CD4-positive, alpha-beta memory T cell (primary cell): ENCODE data around the gene PEA15. TPM values are rescaled to one million over a fixed set of nuclear protein-coding genes. Genes with fewer than 3 reads are reported as not detected.

Experiments
- CTCF ChIA-PET: fragments of 350-600 bp; sonication (Branson Sonifier 250); formaldehyde crosslinking; loops from one replicate; lab custom pipeline; 2021; ENCODE audit warnings: inconsistent platforms; ENCODE audit not compliant: partially characterized antibody; lab: Charles Lee
- POLR2A ChIA-PET: fragments of 350-600 bp; sonication (Branson Sonifier 250); formaldehyde crosslinking; loops from one replicate; lab custom pipeline; 2021; ENCODE audit not compliant: partially characterized antibody; lab: Charles Lee
- DNase-seq, 5 donors: peaks; one replicate each; pipeline versions ENCODE4 v3.0.0 to v3.0.0-alpha.2; 2020 to 2022; ENCODE audit warnings: mixed read lengths in 1 of 5
- H3K27ac ChIP-seq: one replicate; pipeline ENCODE4 v1.7.0; 2013; ENCODE audit warnings: low read depth, low read length
- H3K27me3 ChIP-seq: 2 replicates; pipeline ENCODE4 v1.7.0; 2013; ENCODE audit warnings: mild to moderate bottlenecking, low read length, moderate library complexity; ENCODE audit not compliant: insufficient read depth
- H3K36me3 ChIP-seq: 2 replicates; pipeline ENCODE4 v1.7.0; 2013; ENCODE audit warnings: mild to moderate bottlenecking, low read length, moderate library complexity; ENCODE audit not compliant: insufficient read depth
- H3K4me1 ChIP-seq: 2 replicates; pipeline ENCODE4 v1.7.0; 2013; ENCODE audit warnings: mild to moderate bottlenecking, low read length, moderate library complexity; ENCODE audit not compliant: insufficient read depth
- H3K4me3 ChIP-seq, 2 donors: one replicate each; pipeline ENCODE4 v1.7.0; 2013; ENCODE audit warnings: low read length in 2 of 2, mild to moderate bottlenecking in 1 of 2
- H3K9me3 ChIP-seq, 2 donors: one replicate each; pipeline ENCODE4 v1.7.0; 2013; ENCODE audit warnings: low read length in 2 of 2, control low read depth in 1 of 2; ENCODE audit not compliant: control insufficient read depth in 1 of 2
- H3K27ac Mint-ChIP-seq, 7 donors: one replicate each; pipeline ENCODE4 v1.8.0; 2020 to 2021; ENCODE audit warnings: mixed read lengths in 7 of 7, mild to moderate bottlenecking in 6 of 7, inconsistent platforms in 3 of 7, moderate library complexity in 3 of 7
- H3K27me3 Mint-ChIP-seq, 2 donors: one replicate each; pipeline ENCODE4 v1.8.0; 2020 to 2021; ENCODE audit warnings: mixed read lengths in 2 of 2
- H3K36me3 Mint-ChIP-seq, 2 donors: one replicate each; pipeline ENCODE4 v1.8.0; 2020 to 2021; ENCODE audit warnings: mixed read lengths in 2 of 2, inconsistent platforms in 1 of 2, mild to moderate bottlenecking in 1 of 2
- H3K4me1 Mint-ChIP-seq, 4 donors: one replicate each; pipeline ENCODE4 v1.8.0; 2020 to 2021; ENCODE audit warnings: mixed read lengths in 4 of 4, mild to moderate bottlenecking in 1 of 4
- H3K4me3 Mint-ChIP-seq, 8 donors: one replicate each; pipeline ENCODE4 v1.8.0; 2020 to 2021; ENCODE audit warnings: mixed read lengths in 8 of 8, mild to moderate bottlenecking in 7 of 8, moderate library complexity in 6 of 8, inconsistent platforms in 3 of 8
- H3K9me3 Mint-ChIP-seq, 8 donors: one replicate each; pipeline ENCODE4 v1.8.0; 2020 to 2021; ENCODE audit warnings: mixed read lengths in 8 of 8, mild to moderate bottlenecking in 5 of 8, inconsistent platforms in 3 of 8, moderate library complexity in 1 of 8
- intact Hi-C: fragments of 100-400 bp; cut with micrococcal nuclease; formaldehyde crosslinking; loops from one replicate; pipeline ENCODE4 v1.15.1; 2023
- polyA plus RNA-seq, 2 donors: library from polyadenylated mRNA; unstranded; fragments of 300-500 nt; fragmentation: Illumina TruSeq; gene quantifications; one replicate each; pipeline ENCODE4 v1.2.3, GENCODE V29; 2021
- total RNA-seq, 2 experiments: library from RNA; stranded (reverse); gene quantifications; one replicate each; pipeline ENCODE4 v1.2.3, GENCODE V29; 2021

The PEA15 gene
- total and polyA plus RNA-seq, 4 experiments from 2014 or later, result 7.6 to 25.1 (median 16.6) TPM

DNA sequence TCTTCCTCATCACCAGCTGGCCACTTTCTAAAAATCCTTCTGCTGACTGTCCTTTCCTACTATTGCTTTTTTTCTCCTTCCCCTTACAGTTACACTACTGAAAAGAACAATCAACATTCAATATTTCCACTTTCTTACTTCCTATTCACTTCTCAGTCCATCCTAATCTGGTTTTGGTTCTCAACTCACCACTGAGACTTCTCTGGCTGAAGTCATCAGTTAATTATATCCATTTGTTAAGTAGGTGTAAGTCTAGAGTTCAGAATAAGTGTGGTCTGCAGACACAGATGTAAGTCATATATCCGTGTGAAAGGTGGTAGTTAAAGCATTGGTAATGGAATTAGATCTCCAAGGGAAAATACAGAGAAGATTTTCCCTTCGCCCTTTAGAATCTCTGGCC is 21.4 kb downstream of the PEA15 start:
- DNase-seq, result no peak
- intact Hi-C loops, result no loop called here
- Mint-ChIP-seq H3K4me1 (no peaks in the 10 kb centered on the region), H3K9me3 (no peaks in the 10 kb centered on the region), H3K4me3 (no peak overlapping the region), H3K27me3 (no peaks in the 10 kb centered on the region), H3K27ac (no peak overlapping the region), H3K36me3 (peaks cover 63 to 64% of the 10 kb centered on the region in 2 donors)
- no peaks in the 10 kb centered on the region for H3K27me3 ChIP-seq
- no peak overlapping the region for H3K27ac ChIP-seq
- H3K36me3 ChIP-seq, result peaks cover 92% of the 10 kb centered on the region
- H3K4me3 ChIP-seq, result no peak overlapping the region
- no peaks in the 10 kb centered on the region for H3K4me1 ChIP-seq
- ChIA-PET POLR2A (interaction anchor here (0.5 kb wide), 1 partner anchor 9 kb away, joined by 3 read pairs; no protein-coding TSS in a partner anchor), CTCF (interaction anchor here (0.9 to 1.0 kb wide), 2 partner anchors 25 to 141 kb away, joined by 3 read pairs; no protein-coding TSS in a partner anchor)
- H3K9me3 ChIP-seq, result no peaks in the 10 kb centered on the region

DNA sequence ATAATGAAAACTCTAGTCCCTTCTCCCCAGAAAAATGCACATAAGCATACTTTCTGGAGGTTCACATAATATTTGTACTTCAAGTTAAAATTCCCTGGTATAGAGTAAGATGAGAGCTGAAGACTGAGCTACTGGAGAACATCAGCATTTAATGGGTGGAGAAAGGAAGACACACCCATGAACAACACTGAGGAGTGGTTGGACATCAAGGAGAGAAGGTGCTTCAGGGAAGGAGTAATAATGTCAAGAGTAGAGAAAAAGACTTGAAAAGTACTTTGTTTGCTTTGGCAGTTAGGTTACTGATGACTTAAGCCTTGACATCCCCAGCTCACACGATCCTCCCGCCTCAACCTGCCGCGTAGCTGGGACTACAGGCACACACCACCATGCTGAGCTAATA is 21.9 kb downstream of the PEA15 start:
- POLR2A ChIA-PET, result interaction anchor here (0.5 to 1.1 kb wide), 2 partner anchors 9 to 64 kb away, joined by 3 read pairs; no protein-coding TSS in a partner anchor
- Mint-ChIP-seq H3K27me3 (no peaks in the 10 kb centered on the region), H3K36me3 (peaks cover 61 to 63% of the 10 kb centered on the region in 2 donors), H3K9me3 (no peaks in the 10 kb centered on the region), H3K4me3 (no peak overlapping the region), H3K27ac (peak overlapping the region in 1 of 7 donors; percentile 22), H3K4me1 (no peaks in the 10 kb centered on the region)
- no peak for DNase-seq
- H3K9me3 ChIP-seq, result no peaks in the 10 kb centered on the region
- no peaks in the 10 kb centered on the region for H3K27me3 ChIP-seq
- CTCF ChIA-PET, result interaction anchor here (0.9 to 1.0 kb wide), 2 partner anchors 25 to 142 kb away, joined by 3 read pairs; no protein-coding TSS in a partner anchor
- no peak overlapping the region for H3K27ac ChIP-seq
- intact Hi-C loops, result no loop called here
- H3K36me3 ChIP-seq, result peaks cover 90% of the 10 kb centered on the region
- no peaks in the 10 kb centered on the region for H3K4me1 ChIP-seq
- no peak overlapping the region for H3K4me3 ChIP-seq

GRCh38 chr1:160227561-160227960 is 22.4 kb downstream of the PEA15 start:
- Mint-ChIP-seq H3K4me3 (no peak overlapping the region), H3K27me3 (no peaks in the 10 kb centered on the region), H3K4me1 (peaks cover 0 to under 1% (median 0%) of the 10 kb centered on the region in 4 donors), H3K9me3 (no peaks in the 10 kb centered on the region), H3K27ac (no peak overlapping the region), H3K36me3 (peaks cover 55 to 60% of the 10 kb centered on the region in 2 donors)
- Histone ChIP-seq H3K4me3 (no peak overlapping the region), H3K9me3 (no peaks in the 10 kb centered on the region), H3K27ac (no peak overlapping the region), H3K36me3 (peaks cover 85% of the 10 kb centered on the region), H3K4me1 (no peaks in the 10 kb centered on the region), H3K27me3 (no peaks in the 10 kb centered on the region)
- ChIA-PET CTCF (interaction anchor here (1.0 to 3.1 kb wide), 3 partner anchors 18 to 64 kb away, joined by 3 to 14 read pairs (median 3); no protein-coding TSS in a partner anchor), POLR2A (interaction anchor here (1.1 kb wide), 1 partner anchor 64 kb away, joined by 3 read pairs; no protein-coding TSS in a partner anchor)
- DNase-seq, result no peak
- intact Hi-C loops, result no loop called here

DNA sequence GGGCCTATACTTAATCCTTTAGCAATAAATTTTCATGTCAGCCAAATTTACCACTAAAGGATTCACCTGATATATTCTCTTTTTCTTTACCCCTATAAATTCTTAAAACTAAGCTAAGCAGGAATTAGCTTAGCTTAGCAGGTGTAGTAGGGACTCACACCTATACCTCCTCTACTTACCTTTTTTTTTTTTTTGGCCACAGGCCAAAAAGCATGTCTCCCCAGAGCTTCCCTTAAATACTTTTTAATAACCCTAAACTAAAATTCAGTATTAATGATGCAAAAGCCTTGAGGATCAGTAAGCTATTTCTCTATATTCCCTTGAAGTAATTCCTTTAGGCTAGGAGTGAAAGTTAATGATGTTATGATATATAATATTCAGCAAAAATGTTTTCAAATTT is 23.2 kb downstream of the PEA15 start:
- Mint-ChIP-seq H3K36me3 (peaks cover 52 to 58% of the 10 kb centered on the region in 2 donors), H3K4me3 (no peak overlapping the region), H3K27ac (peak overlapping the region in 2 of 7 donors; percentile 38 to 79), H3K9me3 (no peaks in the 10 kb centered on the region), H3K4me1 (peaks cover 0 to 9% (median 4%) of the 10 kb centered on the region in 4 donors), H3K27me3 (no peaks in the 10 kb centered on the region)
- no peak overlapping the region for H3K4me3 ChIP-seq
- no peaks in the 10 kb centered on the region for H3K9me3 ChIP-seq
- no peak overlapping the region for H3K27ac ChIP-seq
- CTCF ChIA-PET, result interaction anchor here (0.7 to 3.1 kb wide), 8 partner anchors 9 to 221 kb away, joined by 3 to 14 read pairs (median 3); no protein-coding TSS in a partner anchor
- H3K36me3 ChIP-seq, result peaks cover 76% of the 10 kb centered on the region
- DNase-seq, result no peak
- H3K4me1 ChIP-seq, result no peaks in the 10 kb centered on the region
- POLR2A ChIA-PET, result interaction anchor here (0.9 to 1.1 kb wide), 3 partner anchors 33 to 64 kb away, joined by 3 read pairs; no protein-coding TSS in a partner anchor
- intact Hi-C loops, result no loop called here
- H3K27me3 ChIP-seq, result no peaks in the 10 kb centered on the region

GRCh38 chr1:160232911-160233310 is 27.7 kb downstream of the PEA15 start:
- peaks cover 46 to 78% of the 10 kb centered on the region in 2 donors for H3K36me3 Mint-ChIP-seq
- H3K9me3 ChIP-seq, result no peaks in the 10 kb centered on the region
- peak overlapping the region in 5 of 7 donors; percentile 10 to 65 (median 49) for H3K27ac Mint-ChIP-seq
- no peaks in the 10 kb centered on the region for H3K27me3 ChIP-seq
- H3K36me3 ChIP-seq, result peaks cover 56% of the 10 kb centered on the region
- peak in 3 of 5 donors; percentile 5 to 12 (median 6) for DNase-seq
- CTCF ChIA-PET, result interaction anchor here (0.7 to 4.8 kb wide), 5 partner anchors 10 to 100 kb away, joined by 3 to 26 read pairs (median 5); no protein-coding TSS in a partner anchor
- no peak overlapping the region for H3K4me3 Mint-ChIP-seq
- H3K4me1 Mint-ChIP-seq, result peaks cover 10 to 14% (median 12%) of the 10 kb centered on the region in 4 donors
- no peaks in the 10 kb centered on the region for H3K27me3 Mint-ChIP-seq
- H3K27ac ChIP-seq, result no peak overlapping the region
- H3K9me3 Mint-ChIP-seq, result no peaks in the 10 kb centered on the region
- H3K4me1 ChIP-seq, result peaks cover 6% of the 10 kb centered on the region
- POLR2A ChIA-PET, result interaction anchor here (0.7 to 1.1 kb wide), 2 partner anchors 27 to 29 kb away, joined by 3 read pairs; partner anchors contain the start of gene DCAF8
- intact Hi-C loops, result no loop called here
- no peak overlapping the region for H3K4me3 ChIP-seq

- Mint-ChIP-seq H3K27me3 (no peaks in the 10 kb centered on the region), H3K36me3 (peaks cover 45 to 76% of the 10 kb centered on the region in 2 donors), H3K9me3 (no peaks in the 10 kb centered on the region), H3K4me1 (peaks cover 11 to 20% (median 15%) of the 10 kb centered on the region in 4 donors), H3K4me3 (no peak overlapping the region), H3K27ac (peak overlapping the region in 1 of 7 donors; percentile 25)
- intact Hi-C loops, result no loop called here
- no peaks in the 10 kb centered on the region for H3K27me3 ChIP-seq
- POLR2A ChIA-PET, result no interaction called here
- H3K4me1 ChIP-seq, result peaks cover 6% of the 10 kb centered on the region
- no peak overlapping the region for H3K27ac ChIP-seq
- no peak overlapping the region for H3K4me3 ChIP-seq
- H3K36me3 ChIP-seq, result peaks cover 46% of the 10 kb centered on the region
- DNase-seq, result no peak
- H3K9me3 ChIP-seq, result no peaks in the 10 kb centered on the region
- CTCF ChIA-PET, result interaction anchor here (1.6 to 2.9 kb wide), 2 partner anchors 15 to 55 kb away, joined by 5 to 16 read pairs; no protein-coding TSS in a partner anchor
These were observed 31.6 kb downstream of the PEA15 start for GRCh38 chr1:160236806-160237205.

GRCh38 chr1:160237558-160237957 is 32.4 kb downstream of the PEA15 start:
- ChIA-PET CTCF (interaction anchor here (2.9 to 3.2 kb wide), 2 partner anchors 14 to 55 kb away, joined by 16 to 19 read pairs; no protein-coding TSS in a partner anchor), POLR2A (interaction anchor here (1.4 kb wide), 1 partner anchor 31 kb away, joined by 3 read pairs; no protein-coding TSS in a partner anchor)
- H3K36me3 Mint-ChIP-seq, result peaks cover 46 to 76% of the 10 kb centered on the region in 2 donors
- intact Hi-C loops, result no loop called here
- no peaks in the 10 kb centered on the region for H3K27me3 Mint-ChIP-seq
- Histone ChIP-seq H3K9me3 (no peaks in the 10 kb centered on the region), H3K27me3 (no peaks in the 10 kb centered on the region), H3K4me1 (peaks cover 6% of the 10 kb centered on the region), H3K27ac (no peak overlapping the region), H3K36me3 (peaks cover 51% of the 10 kb centered on the region), H3K4me3 (no peak overlapping the region)
- peak overlapping the region in 2 of 7 donors; percentile 15 to 46 for H3K27ac Mint-ChIP-seq
- no peaks in the 10 kb centered on the region for H3K9me3 Mint-ChIP-seq
- DNase-seq, result no peak
- H3K4me3 Mint-ChIP-seq, result peak overlapping the region in 1 of 8 donors; percentile 39
- peaks cover 11 to 20% (median 15%) of the 10 kb centered on the region in 4 donors for H3K4me1 Mint-ChIP-seq
